Esophagus muscularis mucosa (tissue), 4 donors: ENCODE measurements around the gene EGFL8.

Experiments
- CTCF ChIP-seq, 3 experiments: fragments of 200-600 bp in 2 of 3; fragments of 450-650 bp in 1 of 3; sonication (generic) in 2 of 3; IDR thresholded peaks; one replicate each; pipeline ENCODE4 v1.5.1; 2017 to 2019; ENCODE audit warnings: antibody characterized with exemption in 3 of 3, mild to moderate bottlenecking in 2 of 3, moderate library complexity in 1 of 3
- EP300 ChIP-seq: sonication (generic); formaldehyde crosslinking; IDR thresholded peaks from one replicate; pipeline ENCODE4 v1.6.1; 2017; ENCODE audit warnings: antibody characterized with exemption
- POLR2A ChIP-seq: fragments of 450-650 bp; IDR thresholded peaks from one replicate; pipeline ENCODE4 v1.6.1; 2017; ENCODE audit warnings: antibody characterized with exemption, moderate library complexity, mild to moderate bottlenecking, low read depth
- POLR2AphosphoS5 ChIP-seq, 2 donors: sonication (generic); formaldehyde crosslinking; IDR thresholded peaks; one replicate each; pipeline ENCODE4 v1.6.1; 2017; ENCODE audit warnings: antibody characterized with exemption in 2 of 2

DNA sequence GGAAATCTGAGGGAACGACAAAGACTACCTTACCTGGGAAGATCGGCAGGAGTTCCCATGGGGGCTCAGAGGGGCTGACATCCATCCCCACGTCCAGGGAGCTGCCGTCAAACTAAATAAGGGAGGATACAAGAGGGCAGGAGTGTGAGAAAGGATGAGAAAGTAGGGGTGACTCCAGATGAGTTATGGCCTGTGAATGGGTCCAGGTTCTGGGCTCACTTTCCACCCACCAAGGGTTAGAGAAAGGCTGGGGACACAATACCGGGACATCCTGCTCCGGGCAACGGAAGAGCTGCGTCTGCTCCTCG lies 37.0 kb upstream of the EGFL8 start:
- TF ChIP-seq CTCF (IDR thresholded peaks at IDR 0.05) = no peak
- TF ChIP-seq POLR2A = no peak
- no peak for TF ChIP-seq POLR2AphosphoS5 (IDR thresholded peaks at IDR 0.05)
- no peak for TF ChIP-seq EP300
